ENCODE results near the gene R3HDM4. TPM values are rescaled to one million over a fixed set of nuclear protein-coding genes. Genes with fewer than 3 reads are reported as not detected.

The R3HDM4 gene
- total and polyA plus RNA-seq, 9 of the 15 experiments (the other 6 are each of a cell fraction or from before 2014, with no cell fraction given), result 3.2 to 154 (median 59.0) TPM

DNA sequence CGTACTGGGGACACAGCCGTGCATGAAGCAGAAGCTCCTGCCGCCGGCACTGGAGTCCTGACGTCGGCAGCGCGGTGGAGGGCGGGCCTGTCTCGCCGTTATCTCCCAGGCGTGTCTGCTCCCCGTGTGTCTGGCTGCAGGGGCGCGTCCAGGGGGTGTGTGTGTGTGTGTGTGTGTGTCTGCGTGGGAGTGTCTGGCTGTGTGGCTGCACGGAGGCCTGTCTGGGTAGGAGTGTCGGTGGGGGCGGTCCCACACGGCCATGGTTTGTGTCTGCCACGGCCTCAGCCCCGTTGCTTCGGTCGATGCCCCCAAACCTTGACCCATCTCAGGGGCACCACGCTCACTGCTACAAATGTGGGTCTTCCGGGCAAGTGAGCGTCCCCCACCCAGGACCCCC lies 31.1 kb upstream of the R3HDM4 start (continued):
- TF ChIP-seq MGA (IDR thresholded peaks at IDR 0.05) (peak; percentile 9; the same call in 1 of the 2 replicates), TCFL5 (CRISPR knock-in tag; conservative IDR thresholded peaks at IDR 0.05) (no peak), GABPA (tag; conservative IDR thresholded peaks at IDR 0.05; ENCODE audit: low read depth) (no peak), ZNF592 (IDR thresholded peaks at IDR 0.05) (0 out of 2 replicates have a peak, but pooled peaks have one; percentile 22), ZNF77 (CRISPR knock-in tag; IDR thresholded peaks at IDR 0.05) (no peak), ZKSCAN8 (CRISPR knock-in tag; IDR thresholded peaks at IDR 0.05) (peak; percentile 94), RBM22 (IDR thresholded peaks at IDR 0.05; ENCODE audit: low read depth, low read length, poor library complexity, severe bottlenecking) (peak; percentile 91), NFIX (CRISPR knock-in tag; IDR thresholded peaks at IDR 0.05; ENCODE audit: low read depth) (no peak), NUFIP1 (IDR thresholded peaks at IDR 0.05; ENCODE audit: partially characterized antibody) (peak; percentile 55), ARNT (IDR thresholded peaks at IDR 0.05) (peak; percentile 81 to 84; a peak in 3 of 4 replicates), ARID1B (IDR thresholded peaks at IDR 0.05) (peak; percentile 96)
- TF ChIP-seq, protein P1, sequence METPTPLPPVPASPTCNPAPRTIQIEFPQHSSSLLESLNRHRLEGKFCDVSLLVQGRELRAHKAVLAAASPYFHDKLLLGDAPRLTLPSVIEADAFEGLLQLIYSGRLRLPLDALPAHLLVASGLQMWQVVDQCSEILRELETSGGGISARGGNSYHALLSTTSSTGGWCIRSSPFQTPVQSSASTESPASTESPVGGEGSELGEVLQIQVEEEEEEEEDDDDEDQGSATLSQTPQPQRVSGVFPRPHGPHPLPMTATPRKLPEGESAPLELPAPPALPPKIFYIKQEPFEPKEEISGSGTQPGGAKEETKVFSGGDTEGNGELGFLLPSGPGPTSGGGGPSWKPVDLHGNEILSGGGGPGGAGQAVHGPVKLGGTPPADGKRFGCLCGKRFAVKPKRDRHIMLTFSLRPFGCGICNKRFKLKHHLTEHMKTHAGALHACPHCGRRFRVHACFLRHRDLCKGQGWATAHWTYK (CRISPR knock-in tag; IDR thresholded peaks at IDR 0.05), result peak; percentile 89

Data from K562 (cell line).